Measurements from ENCODE around the gene PNISR.

The PNISR gene

DNA sequence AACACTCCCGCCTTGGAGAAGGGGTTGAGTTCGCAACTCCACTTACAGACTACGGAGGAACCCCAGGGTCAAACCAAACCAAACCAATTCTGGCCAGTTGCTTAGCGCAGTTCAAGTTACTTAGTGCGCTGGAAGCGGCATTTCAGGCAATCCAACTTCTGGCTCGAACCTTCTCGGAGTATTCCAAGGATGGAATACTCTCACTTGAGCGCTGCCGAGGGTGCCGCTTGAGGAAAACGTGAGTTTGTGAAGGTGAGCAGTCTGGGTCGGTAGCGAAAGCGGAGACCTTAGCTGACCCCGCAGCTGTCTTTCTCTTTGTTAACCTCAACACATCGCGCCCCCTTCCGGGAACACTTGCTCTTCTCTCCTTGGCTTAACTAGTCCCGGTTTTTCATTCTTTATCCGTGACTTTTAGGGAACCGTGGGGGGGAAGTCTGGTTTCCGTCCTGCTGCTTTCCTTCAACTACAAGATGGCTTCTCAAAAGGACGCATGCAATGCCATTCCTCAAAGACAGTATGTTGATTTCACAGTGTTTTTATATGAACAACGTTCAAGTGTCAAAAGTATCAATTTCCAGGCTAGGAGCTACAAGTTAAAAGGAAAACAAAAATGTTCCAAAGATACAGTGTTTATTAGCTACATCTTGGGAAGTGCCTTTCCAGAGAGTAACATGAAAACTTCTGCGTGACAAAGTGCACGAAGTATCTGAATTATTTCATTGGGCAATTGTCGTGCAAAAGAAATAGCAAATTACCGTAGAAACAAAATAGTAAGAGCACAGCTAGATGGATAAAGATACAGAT lies 741 bp upstream of the PNISR start:
- H3K4me3 ChIP-seq (ENCODE audit: low read depth, low read length), result peak overlapping the region; percentile 86
- peak; percentile 61 for TF ChIP-seq CTCF (IDR thresholded peaks at IDR 0.05; ENCODE audit: control insufficient read depth, extremely low read depth, insufficient read depth)
- peak; percentile 85 for DNase-seq (ENCODE audit: low read depth)

- TF ChIP-seq CTCF (IDR thresholded peaks at IDR 0.05; ENCODE audit: control insufficient read depth, extremely low read depth, insufficient read depth), result no peak
- no peak for DNase-seq (ENCODE audit: low read depth)
- H3K4me3 ChIP-seq (ENCODE audit: low read depth, low read length), result peak overlapping the region; percentile 86
Observed at GRCh38 chr6:99424022-99424421, 1.1 kb downstream of the PNISR start.

DNA sequence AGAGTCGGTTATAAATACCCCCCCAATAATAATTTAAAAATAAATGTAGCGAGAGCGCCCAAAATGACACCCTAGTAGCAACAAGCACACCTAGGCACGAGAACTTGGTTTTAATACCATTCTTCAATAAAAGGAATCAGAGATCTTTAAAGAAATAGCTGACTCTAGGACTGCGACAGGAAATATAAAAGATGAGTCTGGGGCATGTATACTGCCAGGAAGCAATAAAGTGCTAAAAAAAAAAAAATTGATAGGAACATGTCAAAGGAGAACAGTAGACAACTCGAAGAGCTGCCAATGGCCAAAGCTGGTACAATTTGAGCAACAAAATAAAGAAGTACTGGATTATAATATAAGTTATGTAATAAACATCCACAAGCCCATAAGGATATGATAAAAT lies 2.2 kb downstream of the PNISR start:
- DNase-seq (ENCODE audit: low read depth), result no peak
- no peak overlapping the region for H3K4me3 ChIP-seq (ENCODE audit: low read depth, low read length)
- TF ChIP-seq CTCF (IDR thresholded peaks at IDR 0.05; ENCODE audit: control insufficient read depth, extremely low read depth, insufficient read depth), result no peak

GRCh38 chr6:99416892-99417767 lies 8.0 kb downstream of the PNISR start:
- DNase-seq (ENCODE audit: low read depth), result no peak
- TF ChIP-seq CTCF (IDR thresholded peaks at IDR 0.05; ENCODE audit: control insufficient read depth, extremely low read depth, insufficient read depth), result no peak
- no peak overlapping the region for H3K4me3 ChIP-seq (ENCODE audit: low read depth, low read length)

DNA sequence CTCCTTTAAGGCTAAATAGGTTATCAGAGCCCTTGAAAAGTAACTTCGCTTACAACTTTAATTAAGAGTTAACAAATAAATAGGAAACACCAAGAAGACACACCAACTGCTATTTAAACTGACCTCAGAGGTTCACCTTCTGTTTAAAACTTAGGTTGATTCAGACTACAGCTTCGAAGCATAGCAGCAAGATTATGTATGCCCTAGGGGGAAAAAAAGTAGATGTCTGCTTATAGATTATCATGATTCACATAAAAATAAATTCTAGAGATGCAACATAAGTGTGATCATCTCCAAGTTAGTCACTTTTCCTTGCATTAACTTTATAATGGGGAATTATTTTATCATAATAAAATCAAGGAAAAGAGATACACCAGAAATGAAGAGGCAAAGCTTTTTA lies 8.9 kb downstream of the PNISR start:
- H3K4me3 ChIP-seq (ENCODE audit: low read depth, low read length), result no peak overlapping the region
- DNase-seq (ENCODE audit: low read depth), result no peak
- TF ChIP-seq CTCF (IDR thresholded peaks at IDR 0.05; ENCODE audit: control insufficient read depth, extremely low read depth, insufficient read depth), result no peak

- H3K4me3 ChIP-seq (ENCODE audit: low read depth, low read length), result no peak overlapping the region
- no peak for TF ChIP-seq CTCF (IDR thresholded peaks at IDR 0.05; ENCODE audit: control insufficient read depth, extremely low read depth, insufficient read depth)
- no peak for DNase-seq (ENCODE audit: low read depth)
Observed at GRCh38 chr6:99415446-99415845, 9.7 kb downstream of the PNISR start.

All from LNCaP clone FGC (cell line).